SK-N-SH (cell line): ENCODE measurements around the gene CBLL2. TPM values are rescaled to one million over a fixed set of nuclear protein-coding genes. Genes with fewer than 3 reads are reported as not detected.
"Not testable (repeated sequence)": the region's sequence is repeated elsewhere in the genome, so short reads cannot be mapped to it uniquely, and the experiment has no call there.

Source experiments
- CTCF ChIA-PET: fragments of 300-600, 350-600 bp; formaldehyde crosslinking; extraction: SDS; loops from one replicate; lab custom pipeline; 2021; lab: Yijun Ruan, JAX
- POLR2A ChIA-PET: fragments of 350-600 bp; sonication (Branson Sonifier 250); formaldehyde crosslinking; extraction: SDS; loops from one replicate; lab custom pipeline; 2020; ENCODE audit warnings: antibody characterized with exemption, inconsistent platforms; lab: Yijun Ruan, JAX
- DNase-seq: peaks from one replicate; pipeline ENCODE4 v3.0.0; 2012
- H2AFZ ChIP-seq: fragments of 200-600 bp; sonication (generic); 2 replicates; pipeline ENCODE4 v1.8.1; 2016; ENCODE audit warnings: antibody characterized with exemption, mild to moderate bottlenecking, low read depth
- H3F3A ChIP-seq: fragments of 200-600 bp; sonication (generic); replicated peaks from 2 replicates; pipeline ENCODE3; 2016; ENCODE audit warnings: antibody characterized with exemption, mild to moderate bottlenecking; ENCODE audit not compliant: insufficient read depth
- H3K27ac ChIP-seq, 2 experiments: fragments of 200-500 bp in 1 of 2; fragments of 200-600 bp in 1 of 2; sonication (Bioruptor generic) in 1 of 2; sonication (generic), shearing (Covaris generic) in 1 of 2; 2 replicates each; pipeline versions ENCODE4 v1.5.1 to v1.6.1; 2014 to 2016; ENCODE audit warnings: low read depth in 2 of 2, inconsistent platforms in 1 of 2, low read length in 1 of 2, mild to moderate bottlenecking in 1 of 2, mixed read lengths in 1 of 2
- H3K27me3 ChIP-seq: fragments of 200-600 bp; sonication (generic), shearing (Covaris generic); 2 replicates; pipeline ENCODE4 v1.6.1; 2016; ENCODE audit warnings: mixed run types; ENCODE audit not compliant: insufficient read depth
- H3K36me3 ChIP-seq, 2 experiments: fragments of 200-500 bp in 1 of 2; fragments of 200-600 bp in 1 of 2; sonication (Bioruptor generic) in 1 of 2; sonication (generic) in 1 of 2; replicated peaks in 1 of 2; 2 replicates each; pipeline versions ENCODE3 to v1.5.1; 2014 to 2016; ENCODE audit warnings: low read length in 1 of 2, mild to moderate bottlenecking in 1 of 2; ENCODE audit not compliant: insufficient read depth in 2 of 2, control insufficient read depth in 1 of 2
- H3K4me1 ChIP-seq, 2 experiments: fragments of 200-500 bp in 1 of 2; fragments of 200-600 bp in 1 of 2; sonication (Bioruptor generic) in 1 of 2; sonication (generic), shearing (Covaris generic) in 1 of 2; 2 replicates each; pipeline versions ENCODE4 v1.5.1 to v1.6.1; 2014 to 2016; ENCODE audit warnings: low read depth in 1 of 2, low read length in 1 of 2, mixed run types in 1 of 2; ENCODE audit not compliant: insufficient read depth in 2 of 2, control insufficient read depth in 1 of 2
- H3K4me2 ChIP-seq: fragments of 200-600 bp; sonication (generic), shearing (Covaris generic); 2 replicates; pipeline ENCODE4 v1.6.1; 2017; ENCODE audit warnings: mixed run types
- H3K4me3 ChIP-seq, 2 experiments: fragments of 200-500 bp in 1 of 2; fragments of 200-600 bp in 1 of 2; sonication (Bioruptor generic) in 1 of 2; sonication (generic), shearing (Covaris generic) in 1 of 2; 2 replicates each; pipeline versions ENCODE4 v1.5.1 to v1.8.1; 2014 to 2016; ENCODE audit warnings: low read depth in 2 of 2, inconsistent platforms in 1 of 2, low read length in 1 of 2, mild to moderate bottlenecking in 1 of 2, mixed read lengths in 1 of 2, moderate library complexity in 1 of 2
- H3K79me2 ChIP-seq: fragments of 200-600 bp; sonication (generic); 2 replicates; pipeline ENCODE4 v1.8.1; 2017; ENCODE audit warnings: mild to moderate bottlenecking; ENCODE audit not compliant: insufficient read depth
- H3K9ac ChIP-seq: fragments of 200-600 bp; sonication (generic); 2 replicates; pipeline ENCODE4 v1.6.1; 2017; ENCODE audit warnings: mixed run types
- H3K9me2 ChIP-seq: fragments of 200-600 bp; sonication (generic); 2 replicates; pipeline ENCODE4 v1.6.1; 2017; ENCODE audit warnings: mixed run types
- H3K9me3 ChIP-seq: fragments of 200-600 bp; sonication (generic); 2 replicates; pipeline ENCODE4 v1.6.1; 2017; ENCODE audit warnings: mixed run types, mild to moderate bottlenecking, moderate library complexity
- H4K20me1 ChIP-seq: fragments of 200-600 bp; sonication (generic); 2 replicates; pipeline ENCODE4 v1.6.1; 2017; ENCODE audit warnings: mild to moderate bottlenecking, mixed run types; ENCODE audit not compliant: insufficient read depth
- CHD2 ChIP-seq: fragments of 150-350 bp; IDR thresholded peaks from 2 replicates; pipeline ENCODE4 v1.6.1; 2018; ENCODE audit warnings: low read length; ENCODE audit not compliant: partially characterized antibody
- EP300 ChIP-seq, 2 experiments: IDR thresholded peaks; 2 replicates each; pipeline versions ENCODE4 v1.4.0 to v1.6.1; 2012; ENCODE audit warnings: borderline replicate concordance in 1 of 2, low read depth in 1 of 2, low read length in 1 of 2
- MXI1 ChIP-seq: IDR thresholded peaks from 2 replicates; pipeline ENCODE4 v1.6.1; 2012; ENCODE audit warnings: mild to moderate bottlenecking, low read depth, low read length, improper control_type of control experiment
- RXRA ChIP-seq: IDR thresholded peaks from 2 replicates; pipeline ENCODE4 v1.4.0; 2012; ENCODE audit warnings: low read depth, mild to moderate bottlenecking, borderline replicate concordance
- TCF12 ChIP-seq: IDR thresholded peaks from 2 replicates; pipeline ENCODE4 v1.4.0; 2012
- TEAD4 ChIP-seq: IDR thresholded peaks from 2 replicates; pipeline ENCODE4 v1.4.0; 2012; ENCODE audit warnings: mild to moderate bottlenecking, borderline replicate concordance; ENCODE audit not compliant: insufficient read depth
- USF1 ChIP-seq: IDR thresholded peaks from 2 replicates; pipeline ENCODE4 v1.4.0; 2012; ENCODE audit warnings: low read depth, borderline replicate concordance
- USF2 ChIP-seq: fragments of 150-350 bp; IDR thresholded peaks from 2 replicates; pipeline ENCODE4 v1.6.1; 2017; ENCODE audit warnings: antibody characterized with exemption, low read length, low read depth, borderline replicate concordance
- YY1 ChIP-seq: IDR thresholded peaks from 2 replicates; pipeline ENCODE4 v1.4.0; 2012; ENCODE audit warnings: low read depth, mild to moderate bottlenecking
- WGBS: methylation state at CpG from one replicate; pipeline ENCODE4 v1.1.6; 2017; ENCODE audit warnings: low lambda C conversion rate; 5-methylcytosine and 5-hydroxymethylcytosine counted together
- polyA plus RNA-seq, 3 experiments: library from polyadenylated mRNA; depleted of rRNA; stranded (reverse); fragments of >200 nt; gene quantifications; 2 replicates each; pipeline ENCODE4 v1.2.3, GENCODE V29; 2012
- TF ChIP-seq, protein P1 (sequence below): fragments of 200-600 bp; sonication (generic); IDR thresholded peaks from 2 replicates; pipeline ENCODE4 v1.6.1; 2017; ENCODE audit warnings: antibody characterized with exemption, mild to moderate bottlenecking, moderate library complexity
- TF ChIP-seq, protein P2 (sequence below): IDR thresholded peaks from 2 replicates; pipeline ENCODE4 v1.6.1; 2012; ENCODE audit warnings: mild to moderate bottlenecking, low read depth, low read length, moderate library complexity

The CBLL2 gene
- polyA plus RNA-seq, 1 of the 3 experiments (the other 2 are of a cell fraction) = not detected

- Histone ChIP-seq H2AFZ (no peak overlapping the region), H3K4me3 (no peak overlapping the region), H3K27ac (no peak overlapping the region), H3K4me1 (no peaks in the 10 kb centered on the region), H4K20me1 (no peaks in the 10 kb centered on the region), H3K36me3 (no peaks in the 10 kb centered on the region), H3K9me3 (no peaks in the 10 kb centered on the region), H3K27me3 (no peaks in the 10 kb centered on the region), H3K79me2 (no peaks in the 10 kb centered on the region), H3F3A (no peaks in the 10 kb centered on the region), H3K9me2 (no peaks in the 10 kb centered on the region), H3K9ac (no peak overlapping the region), H3K4me2 (no peak overlapping the region)
- TF ChIP-seq, protein P1, sequence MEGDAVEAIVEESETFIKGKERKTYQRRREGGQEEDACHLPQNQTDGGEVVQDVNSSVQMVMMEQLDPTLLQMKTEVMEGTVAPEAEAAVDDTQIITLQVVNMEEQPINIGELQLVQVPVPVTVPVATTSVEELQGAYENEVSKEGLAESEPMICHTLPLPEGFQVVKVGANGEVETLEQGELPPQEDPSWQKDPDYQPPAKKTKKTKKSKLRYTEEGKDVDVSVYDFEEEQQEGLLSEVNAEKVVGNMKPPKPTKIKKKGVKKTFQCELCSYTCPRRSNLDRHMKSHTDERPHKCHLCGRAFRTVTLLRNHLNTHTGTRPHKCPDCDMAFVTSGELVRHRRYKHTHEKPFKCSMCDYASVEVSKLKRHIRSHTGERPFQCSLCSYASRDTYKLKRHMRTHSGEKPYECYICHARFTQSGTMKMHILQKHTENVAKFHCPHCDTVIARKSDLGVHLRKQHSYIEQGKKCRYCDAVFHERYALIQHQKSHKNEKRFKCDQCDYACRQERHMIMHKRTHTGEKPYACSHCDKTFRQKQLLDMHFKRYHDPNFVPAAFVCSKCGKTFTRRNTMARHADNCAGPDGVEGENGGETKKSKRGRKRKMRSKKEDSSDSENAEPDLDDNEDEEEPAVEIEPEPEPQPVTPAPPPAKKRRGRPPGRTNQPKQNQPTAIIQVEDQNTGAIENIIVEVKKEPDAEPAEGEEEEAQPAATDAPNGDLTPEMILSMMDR = no peak; the same call in 1 of the 2 replicates
- no peak for TF ChIP-seq EP300 (IDR thresholded peaks at IDR 0.05; ENCODE audit: borderline replicate concordance in 1 of 2, low read depth in 1 of 2, low read length in 1 of 2)
- TF ChIP-seq CHD2 = no peak
- no peak for TF ChIP-seq MXI1
- no peak for TF ChIP-seq TEAD4
- TF ChIP-seq RXRA = no peak
- no peak for TF ChIP-seq YY1
- no peak for TF ChIP-seq USF1
- ChIA-PET CTCF (no interaction called here), POLR2A (no interaction called here)
- 25% methylated on average over 3 of the region's 3 CpGs for WGBS
- no peak for DNase-seq
Measured at GRCh38 chrX:22278375-22278774, 5.7 kb downstream of the CBLL2 start.

DNA sequence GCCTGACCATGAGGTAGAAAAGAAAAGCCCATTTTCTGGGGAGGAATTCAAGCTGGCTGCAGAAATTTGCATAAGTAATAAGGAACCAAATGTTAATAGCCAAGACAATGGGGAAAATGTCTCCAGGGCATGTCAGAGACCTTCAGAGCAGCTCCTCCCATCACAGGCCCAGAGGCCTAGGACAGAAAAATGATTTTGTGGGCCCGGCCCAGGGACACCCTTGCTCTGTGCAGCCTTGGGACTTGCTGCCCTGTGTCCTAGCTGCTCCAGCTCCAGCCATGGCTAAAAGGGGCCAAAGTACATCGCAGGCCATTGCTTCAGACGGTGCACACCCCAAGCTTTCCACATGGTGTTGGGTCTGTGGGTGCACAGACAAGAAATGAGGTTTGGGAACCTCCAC, 16.5 kb downstream of the CBLL2 start:
- H3F3A ChIP-seq, H3K4me3 ChIP-seq, H3K27me3 ChIP-seq, H3K79me2 ChIP-seq, H3K4me1 ChIP-seq, POLR2A ChIA-PET, H3K9ac ChIP-seq, H3K4me2 ChIP-seq, H4K20me1 ChIP-seq, H3K9me2 ChIP-seq, DNase-seq, H2AFZ ChIP-seq, H3K27ac ChIP-seq, CTCF ChIA-PET, H3K36me3 ChIP-seq, H3K9me3 ChIP-seq: not testable (repeated sequence)
- 22% methylated on average over 3 of the region's 3 CpGs for WGBS

- no peaks in the 10 kb centered on the region for H3K36me3 ChIP-seq
- H3K9me3 ChIP-seq = no peaks in the 10 kb centered on the region
- H3K4me3 ChIP-seq = no peak overlapping the region
- H2AFZ ChIP-seq = no peak overlapping the region; the same call in 1 of the 2 replicates
- no peak overlapping the region for H3K9ac ChIP-seq
- no peaks in the 10 kb centered on the region for H3K27me3 ChIP-seq
- ChIA-PET CTCF (no interaction called here), POLR2A (no interaction called here)
- no peak overlapping the region for H3K4me2 ChIP-seq
- no peaks in the 10 kb centered on the region for H4K20me1 ChIP-seq
- no peak for DNase-seq
- WGBS = 46% methylated on average over 2 of the region's 2 CpGs
- H3F3A ChIP-seq = no peaks in the 10 kb centered on the region
- H3K9me2 ChIP-seq = no peaks in the 10 kb centered on the region
- H3K79me2 ChIP-seq = no peaks in the 10 kb centered on the region
- peaks cover 3 to 9% of the 10 kb centered on the region in 2 experiments; a peak in 2 of 4 replicates for H3K4me1 ChIP-seq
- H3K27ac ChIP-seq = no peak overlapping the region
- TF ChIP-seq TCF12 (no peak), USF2 (no peak), USF1 (no peak)
- TF ChIP-seq, protein P2, sequence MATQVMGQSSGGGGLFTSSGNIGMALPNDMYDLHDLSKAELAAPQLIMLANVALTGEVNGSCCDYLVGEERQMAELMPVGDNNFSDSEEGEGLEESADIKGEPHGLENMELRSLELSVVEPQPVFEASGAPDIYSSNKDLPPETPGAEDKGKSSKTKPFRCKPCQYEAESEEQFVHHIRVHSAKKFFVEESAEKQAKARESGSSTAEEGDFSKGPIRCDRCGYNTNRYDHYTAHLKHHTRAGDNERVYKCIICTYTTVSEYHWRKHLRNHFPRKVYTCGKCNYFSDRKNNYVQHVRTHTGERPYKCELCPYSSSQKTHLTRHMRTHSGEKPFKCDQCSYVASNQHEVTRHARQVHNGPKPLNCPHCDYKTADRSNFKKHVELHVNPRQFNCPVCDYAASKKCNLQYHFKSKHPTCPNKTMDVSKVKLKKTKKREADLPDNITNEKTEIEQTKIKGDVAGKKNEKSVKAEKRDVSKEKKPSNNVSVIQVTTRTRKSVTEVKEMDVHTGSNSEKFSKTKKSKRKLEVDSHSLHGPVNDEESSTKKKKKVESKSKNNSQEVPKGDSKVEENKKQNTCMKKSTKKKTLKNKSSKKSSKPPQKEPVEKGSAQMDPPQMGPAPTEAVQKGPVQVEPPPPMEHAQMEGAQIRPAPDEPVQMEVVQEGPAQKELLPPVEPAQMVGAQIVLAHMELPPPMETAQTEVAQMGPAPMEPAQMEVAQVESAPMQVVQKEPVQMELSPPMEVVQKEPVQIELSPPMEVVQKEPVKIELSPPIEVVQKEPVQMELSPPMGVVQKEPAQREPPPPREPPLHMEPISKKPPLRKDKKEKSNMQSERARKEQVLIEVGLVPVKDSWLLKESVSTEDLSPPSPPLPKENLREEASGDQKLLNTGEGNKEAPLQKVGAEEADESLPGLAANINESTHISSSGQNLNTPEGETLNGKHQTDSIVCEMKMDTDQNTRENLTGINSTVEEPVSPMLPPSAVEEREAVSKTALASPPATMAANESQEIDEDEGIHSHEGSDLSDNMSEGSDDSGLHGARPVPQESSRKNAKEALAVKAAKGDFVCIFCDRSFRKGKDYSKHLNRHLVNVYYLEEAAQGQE = no peak
Measured at GRCh38 chrX:22296871-22297270, 24.2 kb downstream of the CBLL2 start.
